Tibial nerve (tissue), 4 donors: Measurements from ENCODE around the gene USP28.

Source experiments
- CTCF ChIP-seq, 5 experiments: fragments of 200-600 bp in 3 of 5; fragments of 450-650 bp in 2 of 5; sonication (generic) in 3 of 5; IDR thresholded peaks; one replicate each; pipeline ENCODE4 v1.5.1; 2016 to 2019; ENCODE audit warnings: antibody characterized with exemption in 5 of 5, mild to moderate bottlenecking in 3 of 5, moderate library complexity in 2 of 5
- EP300 ChIP-seq, 2 donors: sonication (generic); formaldehyde crosslinking; IDR thresholded peaks; one replicate each; pipeline ENCODE4 v1.6.1; 2017; ENCODE audit warnings: antibody characterized with exemption in 2 of 2, mild to moderate bottlenecking in 1 of 2

GRCh38 chr11:113839842-113840241 is 35.5 kb downstream of the USP28 start:
- TF ChIP-seq CTCF (IDR thresholded peaks at IDR 0.05) (no peak), EP300 (IDR thresholded peaks at IDR 0.05) (no peak)
